Lung (tissue), 12 donors: ENCODE data around the gene FIGN. TPM values are rescaled to one million over a fixed set of nuclear protein-coding genes. Genes with fewer than 3 reads are reported as not detected.
A peak's percentile ranks its signal among the peaks of the same experiment; 100 is the strongest.

ENCODE experiments used
- ATAC-seq: fragments of 200-7000 bp; cut with Tn5 transposase; one replicate; pipeline ENCODE4 v1.9.1; 2020; ENCODE audit warnings: moderate number of reproducible peaks; ENCODE audit not compliant: insufficient read depth, low FRiP score
- DNase-seq, 3 donors: peaks; one replicate each; pipeline ENCODE4 v3.0.0-alpha.2; 2013 to 2017
- H3K27ac ChIP-seq, 2 donors: one replicate each; pipeline ENCODE4 v1.5.1; 2013; ENCODE audit warnings: mild to moderate bottlenecking in 2 of 2, moderate library complexity in 2 of 2, control low read depth in 1 of 2, inconsistent platforms in 1 of 2, low read depth in 1 of 2, low read length in 1 of 2
- H3K27me3 ChIP-seq, 3 donors: one replicate each; pipeline ENCODE4 v1.5.1; 2013; ENCODE audit warnings: low read length in 2 of 3; ENCODE audit not compliant: control insufficient read depth in 3 of 3, insufficient read depth in 3 of 3
- H3K36me3 ChIP-seq, 4 donors: one replicate each; pipeline ENCODE4 v1.5.1; 2013; ENCODE audit warnings: low read length in 4 of 4, mild to moderate bottlenecking in 1 of 4, moderate library complexity in 1 of 4; ENCODE audit not compliant: control insufficient read depth in 4 of 4, insufficient read depth in 4 of 4
- H3K4me1 ChIP-seq, 5 donors: one replicate each; pipeline ENCODE4 v1.5.1; 2013; ENCODE audit warnings: low read length in 5 of 5, mild to moderate bottlenecking in 2 of 5, moderate library complexity in 1 of 5; ENCODE audit not compliant: control insufficient read depth in 5 of 5, insufficient read depth in 5 of 5
- H3K4me3 ChIP-seq: one replicate; pipeline ENCODE4 v1.5.1; 2013; ENCODE audit warnings: mild to moderate bottlenecking, control low read depth, moderate library complexity
- H3K9ac ChIP-seq, 2 donors: one replicate each; pipeline ENCODE4 v1.5.1; 2013; ENCODE audit warnings: low read length in 2 of 2, control low read depth in 1 of 2; ENCODE audit not compliant: insufficient read depth in 1 of 2
- H3K9me3 ChIP-seq, 4 donors: one replicate each; pipeline ENCODE4 v1.5.1; 2013; ENCODE audit warnings: low read length in 3 of 4, mild to moderate bottlenecking in 1 of 4, moderate library complexity in 1 of 4; ENCODE audit not compliant: control insufficient read depth in 4 of 4, insufficient read depth in 3 of 4
- CTCF ChIP-seq: IDR thresholded peaks from 2 replicates; pipeline ENCODE4 v1.5.1; 2012; ENCODE audit warnings: mild to moderate bottlenecking; ENCODE audit errors: control extremely low read depth, extremely low read depth
- WGBS, 2 donors: extraction: QIAGEN DNeasy Blood & Tissue Kit; methylation state at CpG; one replicate each; pipeline ENCODE4 v1.1.7; 2013; 5-methylcytosine and 5-hydroxymethylcytosine counted together
- polyA plus RNA-seq, 2 donors: library from polyadenylated mRNA; stranded (reverse); fragments of 200-250 nt; gene quantifications; one replicate each; pipeline ENCODE4 v1.2.1, GENCODE V29; 2013
- total RNA-seq, 2 donors: library from RNA; depleted of rRNA in 1 of 2; stranded (reverse); fragments of >200 nt in 1 of 2; gene quantifications; one replicate each; pipeline ENCODE4 v1.2.1, GENCODE V29; 2014 to 2021
- donor health status: control.
- donor health status: control.
- donor health status: Bipolar disorder and iron deficiency.
- donor health status: healthy.
- donor health status: DM: yes; HTN: yes; CAD: no.

The FIGN gene
- total and polyA plus RNA-seq, 4 donors, result 0.42 to 6.5 (median 3.0) TPM

GRCh38 chr2:163682695-163683094 lies 53.1 kb downstream of the FIGN start:
- no peaks in the 10 kb centered on the region for H3K9me3 ChIP-seq
- H3K9ac ChIP-seq, result no peak overlapping the region
- 76 to 81% methylated on average over 1 of the region's 1 CpG for WGBS, 2 donors
- no peaks in the 10 kb centered on the region for H3K36me3 ChIP-seq
- TF ChIP-seq CTCF, result no peak
- H3K4me1 ChIP-seq, result peaks cover 0 to 9% (median 0%) of the 10 kb centered on the region in 5 donors
- H3K27ac ChIP-seq, result peak overlapping the region in 1 of 2 donors; percentile 4
- no peaks in the 10 kb centered on the region for H3K27me3 ChIP-seq
- H3K4me3 ChIP-seq, result no peak overlapping the region
- no peak for ATAC-seq
- peak in 1 of 3 donors; percentile 27 for DNase-seq

- no peak for TF ChIP-seq CTCF
- H3K9me3 ChIP-seq, result no peaks in the 10 kb centered on the region
- H3K27me3 ChIP-seq, result no peaks in the 10 kb centered on the region
- 72 to 83% methylated on average over 5 of the region's 5 CpGs for WGBS, 2 donors
- no peak for ATAC-seq
- H3K4me3 ChIP-seq, result no peak overlapping the region
- peak; percentile 18 to 86 (median 47) for DNase-seq
- H3K36me3 ChIP-seq, result no peaks in the 10 kb centered on the region
- no peak overlapping the region for H3K27ac ChIP-seq
- H3K9ac ChIP-seq, result no peak overlapping the region
- peaks cover 0 to 9% (median 0%) of the 10 kb centered on the region in 5 donors for H3K4me1 ChIP-seq
These were observed 54.1 kb downstream of the FIGN start for GRCh38 chr2:163681745-163682144.

GRCh38 chr2:163675388-163675787 lies 60.4 kb downstream of the FIGN start:
- DNase-seq, result no peak
- WGBS, 2 donors, result 93 to 96% methylated on average over 2 of the region's 2 CpGs
- no peak for TF ChIP-seq CTCF

GRCh38 chr2:163673522-163673921 lies 62.3 kb downstream of the FIGN start:
- TF ChIP-seq CTCF, result no peak
- Histone ChIP-seq H3K4me3 (no peak overlapping the region), H3K36me3 (no peaks in the 10 kb centered on the region), H3K9me3 (no peaks in the 10 kb centered on the region), H3K27ac (no peak overlapping the region), H3K4me1 (peaks cover 0 to 3% (median 0%) of the 10 kb centered on the region in 5 donors), H3K27me3 (no peaks in the 10 kb centered on the region), H3K9ac (no peak overlapping the region)
- DNase-seq (no peak), ATAC-seq (no peak)
- WGBS, 2 donors, result 87 to 89% methylated on average over 2 of the region's 2 CpGs

More at GRCh38 chr2:163675388-163675787, 60.4 kb downstream of the FIGN start:
- Histone ChIP-seq H3K9me3 (no peaks in the 10 kb centered on the region), H3K4me3 (no peak overlapping the region), H3K4me1 (peaks cover 0 to 3% (median 0%) of the 10 kb centered on the region in 5 donors), H3K27ac (no peak overlapping the region), H3K36me3 (no peaks in the 10 kb centered on the region), H3K9ac (no peak overlapping the region), H3K27me3 (no peaks in the 10 kb centered on the region)
- no peak for ATAC-seq
